PC-9 (cell line): ENCODE measurements around the gene IRF1. TPM values are rescaled to one million over a fixed set of nuclear protein-coding genes. Genes with fewer than 3 reads are reported as not detected.
A peak's percentile ranks its signal among the peaks of the same experiment; 100 is the strongest.

Experiments
- BruUV-seq: library from RNA; stranded (reverse); fragments of 400-500 nt; replicated peaks from 2 replicates; lab custom pipeline; 2021; lab: Mats Ljungman, UMichigan
- CTCF ChIA-PET: fragments of 300-600 bp; sonication (Branson Sonifier 250); formaldehyde crosslinking; loops from one replicate; lab custom pipeline; 2022; ENCODE audit warnings: antibody characterized with exemption; lab: Charles Lee
- POLR2A ChIA-PET: fragments of 300-600 bp; sonication (Branson Sonifier 250); formaldehyde crosslinking; loops from one replicate; lab custom pipeline; 2022; ENCODE audit warnings: antibody characterized with exemption; ENCODE audit not compliant: unreplicated experiment; lab: Charles Lee
- DNase-seq, 2 experiments: peaks; one replicate each; pipeline versions ENCODE4 v3.0.0 to v3.0.0-alpha.2; 2015 to 2022; ENCODE audit warnings: mixed read lengths in 1 of 2
- H2AFZ ChIP-seq: fragments of 200-600 bp; sonication (generic); 2 replicates; pipeline ENCODE4 v1.8.1; 2017; ENCODE audit warnings: antibody characterized with exemption
- H3F3A ChIP-seq: fragments of 200-600 bp; sonication (generic); 2 replicates; pipeline ENCODE4 v1.8.1; 2017; ENCODE audit warnings: antibody characterized with exemption, mild to moderate bottlenecking, low read depth; ENCODE audit not compliant: insufficient read depth
- H3K27ac ChIP-seq: fragments of 200-600 bp; sonication (generic); 2 replicates; pipeline ENCODE4 v1.6.1; 2016; ENCODE audit warnings: mixed run types
- H3K27me3 ChIP-seq: fragments of 200-600 bp; sonication (generic); 2 replicates; pipeline ENCODE4 v1.6.1; 2016; ENCODE audit warnings: low read depth, mixed run types; ENCODE audit not compliant: insufficient read depth
- H3K36me3 ChIP-seq: fragments of 200-600 bp; sonication (generic); 2 replicates; pipeline ENCODE4 v1.6.1; 2016; ENCODE audit warnings: low read depth, mixed run types
- H3K4me1 ChIP-seq: fragments of 200-600 bp; sonication (generic); replicated peaks from 2 replicates; pipeline ENCODE4 v1.6.1; 2016; ENCODE audit warnings: mixed run types; ENCODE audit not compliant: insufficient read depth
- H3K4me2 ChIP-seq: fragments of 200-600 bp; sonication (generic); 2 replicates; pipeline ENCODE4 v1.6.1; 2017; ENCODE audit warnings: mixed run types
- H3K4me3 ChIP-seq: fragments of 200-600 bp; sonication (generic); 2 replicates; pipeline ENCODE4 v1.6.1; 2016; ENCODE audit warnings: mixed run types
- H3K79me2 ChIP-seq: fragments of 200-600 bp; sonication (generic); 2 replicates; pipeline ENCODE4 v1.6.1; 2017; ENCODE audit warnings: low read depth, mixed run types
- H3K9me2 ChIP-seq: fragments of 200-600 bp; sonication (generic); 2 replicates; pipeline ENCODE4 v1.8.1; 2017; ENCODE audit warnings: mild to moderate bottlenecking; ENCODE audit not compliant: insufficient read depth
- H3K9me3 ChIP-seq: fragments of 200-600 bp; sonication (generic); 2 replicates; pipeline ENCODE4 v1.8.1; 2016; ENCODE audit warnings: low read depth; ENCODE audit not compliant: insufficient read depth
- H4K20me1 ChIP-seq: fragments of 200-600 bp; sonication (generic); 2 replicates; pipeline ENCODE4 v1.8.1; 2017; ENCODE audit not compliant: insufficient read depth
- EZH2 ChIP-seq: fragments of 200-600 bp; sonication (generic); IDR thresholded peaks from 2 replicates; pipeline ENCODE4 v1.8.0; 2017; ENCODE audit warnings: antibody characterized with exemption, low read depth
- intact Hi-C: fragments of 100-400 bp; cut with micrococcal nuclease; formaldehyde crosslinking; loops from one replicate; pipeline ENCODE4 v1.10.0; 2022; ENCODE audit not compliant: unreplicated experiment
- total RNA-seq: library from RNA; stranded (reverse); gene quantifications from 2 replicates; pipeline ENCODE4 v1.2.3, GENCODE V29; 2021
- TF ChIP-seq, protein P1 (sequence below): fragments of 200-600 bp; sonication (generic); conservative IDR thresholded peaks from 2 replicates; pipeline ENCODE4 v1.6.1; 2017; ENCODE audit warnings: mixed run types, antibody characterized with exemption, mild to moderate bottlenecking, moderate library complexity

Gene IRF1
- total RNA-seq, 1 experiment from 2014 or later: 27.1 TPM

DNA sequence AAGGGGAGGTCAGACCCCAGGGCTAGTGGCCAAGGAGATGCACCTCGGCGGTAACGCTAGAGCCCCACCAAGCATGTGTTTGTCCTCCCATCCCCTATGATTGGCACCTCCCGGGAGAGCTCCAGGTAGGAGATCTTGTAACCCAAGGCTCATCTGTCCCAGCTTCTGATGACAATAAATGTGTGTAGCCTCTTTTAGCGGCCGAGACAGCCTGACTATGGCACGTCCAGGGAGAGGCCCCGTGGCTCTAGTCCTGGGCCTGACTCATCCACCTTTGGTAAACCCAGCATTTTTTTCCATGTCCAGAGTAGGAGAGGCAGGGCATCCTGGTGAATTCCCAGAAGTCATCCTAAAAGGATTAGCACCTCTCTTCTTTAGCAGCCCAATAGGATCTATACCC, 39.2 kb downstream of the IRF1 start:
- DNase-seq: peak in 1 of 2 experiments; percentile 40
- no peak for TF ChIP-seq EZH2
- TF ChIP-seq, protein P1, sequence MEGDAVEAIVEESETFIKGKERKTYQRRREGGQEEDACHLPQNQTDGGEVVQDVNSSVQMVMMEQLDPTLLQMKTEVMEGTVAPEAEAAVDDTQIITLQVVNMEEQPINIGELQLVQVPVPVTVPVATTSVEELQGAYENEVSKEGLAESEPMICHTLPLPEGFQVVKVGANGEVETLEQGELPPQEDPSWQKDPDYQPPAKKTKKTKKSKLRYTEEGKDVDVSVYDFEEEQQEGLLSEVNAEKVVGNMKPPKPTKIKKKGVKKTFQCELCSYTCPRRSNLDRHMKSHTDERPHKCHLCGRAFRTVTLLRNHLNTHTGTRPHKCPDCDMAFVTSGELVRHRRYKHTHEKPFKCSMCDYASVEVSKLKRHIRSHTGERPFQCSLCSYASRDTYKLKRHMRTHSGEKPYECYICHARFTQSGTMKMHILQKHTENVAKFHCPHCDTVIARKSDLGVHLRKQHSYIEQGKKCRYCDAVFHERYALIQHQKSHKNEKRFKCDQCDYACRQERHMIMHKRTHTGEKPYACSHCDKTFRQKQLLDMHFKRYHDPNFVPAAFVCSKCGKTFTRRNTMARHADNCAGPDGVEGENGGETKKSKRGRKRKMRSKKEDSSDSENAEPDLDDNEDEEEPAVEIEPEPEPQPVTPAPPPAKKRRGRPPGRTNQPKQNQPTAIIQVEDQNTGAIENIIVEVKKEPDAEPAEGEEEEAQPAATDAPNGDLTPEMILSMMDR: no peak
- H3K9me2 ChIP-seq: no peaks in the 10 kb centered on the region
- intact Hi-C loops: no loop called here
- peaks cover 22% of the 10 kb centered on the region; the same call in 1 of the 2 replicates for H3F3A ChIP-seq
- no peaks in the 10 kb centered on the region for H3K27me3 ChIP-seq
- no peaks in the 10 kb centered on the region for H3K36me3 ChIP-seq
- peak overlapping the region; percentile 63 for H3K27ac ChIP-seq
- no TSS peak for BruUV-seq
- no peaks in the 10 kb centered on the region for H4K20me1 ChIP-seq
- peak overlapping the region; percentile 39 for H3K4me2 ChIP-seq
- no peaks in the 10 kb centered on the region for H3K9me3 ChIP-seq
- H3K79me2 ChIP-seq: no peaks in the 10 kb centered on the region
- no peak overlapping the region for H3K4me3 ChIP-seq
- no peak overlapping the region for H2AFZ ChIP-seq
- H3K4me1 ChIP-seq: peaks cover 41% of the 10 kb centered on the region
- POLR2A ChIA-PET: no interaction called here
- CTCF ChIA-PET: interaction anchor here (0.5 kb wide), 1 partner anchor 21 kb away, joined by 5 read pairs; no protein-coding TSS in a partner anchor

DNA sequence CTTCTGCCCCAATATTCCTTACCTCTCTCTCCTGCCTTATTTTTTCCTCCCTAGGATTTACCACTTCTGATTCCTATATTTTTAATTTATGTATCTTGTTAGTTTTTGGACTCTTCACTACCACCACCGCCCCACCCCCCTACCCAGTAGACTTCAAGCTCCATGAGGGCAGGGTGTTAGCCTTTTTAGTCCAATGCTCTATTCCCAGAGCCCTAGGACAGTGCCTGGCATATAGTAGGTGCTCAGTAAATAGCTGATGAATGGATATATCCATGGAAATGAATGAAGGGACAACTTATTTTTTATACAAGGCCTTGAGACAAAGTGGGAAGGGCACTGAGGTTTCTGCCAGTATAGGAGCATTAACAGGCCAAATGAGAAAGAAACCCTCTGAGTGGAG, 41.5 kb downstream of the IRF1 start:
- no peaks in the 10 kb centered on the region for H3K79me2 ChIP-seq
- no peak overlapping the region for H2AFZ ChIP-seq
- H3K9me2 ChIP-seq: no peaks in the 10 kb centered on the region
- H3K36me3 ChIP-seq: no peaks in the 10 kb centered on the region
- H4K20me1 ChIP-seq: no peaks in the 10 kb centered on the region
- H3K4me2 ChIP-seq: no peak overlapping the region
- ChIA-PET CTCF (no interaction called here), POLR2A (no interaction called here)
- no TSS peak for BruUV-seq
- H3K9me3 ChIP-seq: no peaks in the 10 kb centered on the region
- intact Hi-C loops: no loop called here
- H3K27ac ChIP-seq: no peak overlapping the region
- H3K4me1 ChIP-seq: peaks cover 62% of the 10 kb centered on the region
- H3K4me3 ChIP-seq: no peak overlapping the region
- H3F3A ChIP-seq: peaks cover 37% of the 10 kb centered on the region; the same call in 1 of the 2 replicates
- TF ChIP-seq EZH2: no peak
- TF ChIP-seq, protein P1: no peak
- H3K27me3 ChIP-seq: no peaks in the 10 kb centered on the region
- DNase-seq: no peak

DNA sequence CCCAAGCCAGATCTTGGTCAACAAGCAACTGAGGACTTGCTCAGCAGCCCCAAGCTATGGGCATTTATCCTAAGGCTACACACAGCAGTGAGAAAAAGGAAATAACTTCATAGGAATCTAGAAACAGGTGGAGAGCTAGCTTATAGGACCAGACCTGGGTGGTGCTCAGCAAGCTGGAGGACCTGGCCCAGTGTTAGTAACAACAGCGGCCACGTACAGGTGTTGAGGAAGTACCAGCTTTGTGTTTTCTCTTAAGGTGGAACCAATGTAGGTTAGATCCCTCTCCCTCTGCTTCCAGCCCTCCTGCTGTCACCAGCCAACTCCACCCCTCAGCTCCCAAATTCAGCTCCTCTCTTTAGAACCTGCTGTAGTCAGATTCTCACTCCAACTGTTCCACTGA, 43.4 kb downstream of the IRF1 start:
- Histone ChIP-seq H3K36me3 (no peaks in the 10 kb centered on the region), H3K9me2 (no peaks in the 10 kb centered on the region), H3K4me3 (no peak overlapping the region), H3K27ac (peak overlapping the region; percentile 88), H3K79me2 (no peaks in the 10 kb centered on the region), H3K4me2 (0 out of 2 replicates have a peak overlapping the region, but pooled peaks have one; percentile 36), H3K27me3 (no peaks in the 10 kb centered on the region), H4K20me1 (no peaks in the 10 kb centered on the region), H3F3A (peaks cover 37% of the 10 kb centered on the region; the same call in 1 of the 2 replicates), H3K4me1 (peaks cover 60% of the 10 kb centered on the region), H3K9me3 (no peaks in the 10 kb centered on the region), H2AFZ (no peak overlapping the region)
- CTCF ChIA-PET: interaction anchor here (0.6 to 1.4 kb wide), 3 partner anchors 17 to 175 kb away, joined by 4 to 9 read pairs (median 8); no protein-coding TSS in a partner anchor
- TF ChIP-seq, protein P1: no peak
- no peak for TF ChIP-seq EZH2
- peak in 1 of 2 experiments; percentile 60 for DNase-seq
- intact Hi-C loops: no loop called here
- POLR2A ChIA-PET: interaction anchor here (0.6 to 0.8 kb wide), 5 partner anchors 19 to 161 kb away, joined by 3 to 8 read pairs (median 4); no protein-coding TSS in a partner anchor
- BruUV-seq: no TSS peak
